Hepatocyte (in vitro differentiated cells): ENCODE data around the gene HTT.

ENCODE experiments used
- EZH2 ChIP-seq: fragments of 200-600 bp; sonication (generic); IDR thresholded peaks from 2 replicates; pipeline ENCODE4 v1.6.1; 2016; ENCODE audit warnings: antibody characterized with exemption, mild to moderate bottlenecking, borderline replicate concordance
- EZH2phosphoT487 ChIP-seq: fragments of 200-600 bp; sonication (generic); IDR thresholded peaks from one replicate; pipeline ENCODE4 v1.6.1; 2018; ENCODE audit warnings: antibody characterized with exemption, mild to moderate bottlenecking, low read depth, moderate library complexity; ENCODE audit not compliant: unreplicated experiment, severe bottlenecking
- TF ChIP-seq, protein P1 (sequence below): fragments of 200-600 bp; sonication (generic); IDR thresholded peaks from 2 replicates; pipeline ENCODE4 v1.5.1; 2016; ENCODE audit warnings: antibody characterized with exemption, mild to moderate bottlenecking; ENCODE audit not compliant: poor library complexity

DNA sequence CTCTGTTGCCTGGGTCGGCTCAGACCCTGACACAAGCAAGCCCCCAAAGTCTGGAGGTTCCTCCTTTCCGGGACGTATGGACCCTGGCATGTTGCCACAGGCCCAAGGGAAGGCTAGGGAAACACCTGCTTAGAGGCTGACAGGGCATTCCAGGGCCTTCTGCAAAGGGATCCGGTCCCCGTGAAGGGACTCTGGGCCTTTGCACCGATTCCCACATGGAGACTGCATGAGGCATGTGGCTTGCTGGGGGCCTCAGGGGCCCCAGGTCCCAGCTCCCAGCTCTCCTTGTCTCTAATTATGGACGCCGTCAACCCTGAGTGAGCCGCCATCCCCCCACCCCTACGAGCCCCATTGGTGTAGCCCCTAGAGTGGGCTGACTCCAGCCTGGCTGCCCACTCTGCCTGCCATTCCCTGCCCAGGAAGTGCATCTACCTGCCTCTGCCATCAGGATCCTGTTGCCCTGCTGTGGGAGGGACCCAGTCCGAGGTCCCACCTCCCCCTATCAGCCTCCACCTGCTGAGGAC lies 214.2 kb downstream of the HTT start:
- TF ChIP-seq, protein P1, sequence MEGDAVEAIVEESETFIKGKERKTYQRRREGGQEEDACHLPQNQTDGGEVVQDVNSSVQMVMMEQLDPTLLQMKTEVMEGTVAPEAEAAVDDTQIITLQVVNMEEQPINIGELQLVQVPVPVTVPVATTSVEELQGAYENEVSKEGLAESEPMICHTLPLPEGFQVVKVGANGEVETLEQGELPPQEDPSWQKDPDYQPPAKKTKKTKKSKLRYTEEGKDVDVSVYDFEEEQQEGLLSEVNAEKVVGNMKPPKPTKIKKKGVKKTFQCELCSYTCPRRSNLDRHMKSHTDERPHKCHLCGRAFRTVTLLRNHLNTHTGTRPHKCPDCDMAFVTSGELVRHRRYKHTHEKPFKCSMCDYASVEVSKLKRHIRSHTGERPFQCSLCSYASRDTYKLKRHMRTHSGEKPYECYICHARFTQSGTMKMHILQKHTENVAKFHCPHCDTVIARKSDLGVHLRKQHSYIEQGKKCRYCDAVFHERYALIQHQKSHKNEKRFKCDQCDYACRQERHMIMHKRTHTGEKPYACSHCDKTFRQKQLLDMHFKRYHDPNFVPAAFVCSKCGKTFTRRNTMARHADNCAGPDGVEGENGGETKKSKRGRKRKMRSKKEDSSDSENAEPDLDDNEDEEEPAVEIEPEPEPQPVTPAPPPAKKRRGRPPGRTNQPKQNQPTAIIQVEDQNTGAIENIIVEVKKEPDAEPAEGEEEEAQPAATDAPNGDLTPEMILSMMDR = no peak
- no peak for TF ChIP-seq EZH2
- TF ChIP-seq EZH2phosphoT487 = no peak
